Epithelial cell of proximal tubule (primary cell): ENCODE results near the gene LILRA1. TPM values are rescaled to one million over a fixed set of nuclear protein-coding genes. Genes with fewer than 3 reads are reported as not detected.

Experiments used
- DNase-seq: peaks from one replicate; pipeline ENCODE4 v3.0.0-alpha.2; 2011; ENCODE audit warnings: low read depth
- H3K4me3 ChIP-seq: 2 replicates; pipeline ENCODE4 v1.5.1; 2011; ENCODE audit warnings: low read depth, mild to moderate bottlenecking, low read length
- total RNA-seq: library from RNA; depleted of rRNA; stranded (reverse); fragments of >200 nt; gene quantifications from 2 replicates; pipeline ENCODE4 v1.2.3, GENCODE V29; 2015
- TF ChIP-seq, protein P1 (sequence below): conservative IDR thresholded peaks from 2 replicates; pipeline ENCODE4 v1.5.1; 2012; ENCODE audit warnings: low read depth, mild to moderate bottlenecking, low read length

The LILRA1 gene
- total RNA-seq, 1 donor from 2014 or later: not detected

- TF ChIP-seq, protein P1, sequence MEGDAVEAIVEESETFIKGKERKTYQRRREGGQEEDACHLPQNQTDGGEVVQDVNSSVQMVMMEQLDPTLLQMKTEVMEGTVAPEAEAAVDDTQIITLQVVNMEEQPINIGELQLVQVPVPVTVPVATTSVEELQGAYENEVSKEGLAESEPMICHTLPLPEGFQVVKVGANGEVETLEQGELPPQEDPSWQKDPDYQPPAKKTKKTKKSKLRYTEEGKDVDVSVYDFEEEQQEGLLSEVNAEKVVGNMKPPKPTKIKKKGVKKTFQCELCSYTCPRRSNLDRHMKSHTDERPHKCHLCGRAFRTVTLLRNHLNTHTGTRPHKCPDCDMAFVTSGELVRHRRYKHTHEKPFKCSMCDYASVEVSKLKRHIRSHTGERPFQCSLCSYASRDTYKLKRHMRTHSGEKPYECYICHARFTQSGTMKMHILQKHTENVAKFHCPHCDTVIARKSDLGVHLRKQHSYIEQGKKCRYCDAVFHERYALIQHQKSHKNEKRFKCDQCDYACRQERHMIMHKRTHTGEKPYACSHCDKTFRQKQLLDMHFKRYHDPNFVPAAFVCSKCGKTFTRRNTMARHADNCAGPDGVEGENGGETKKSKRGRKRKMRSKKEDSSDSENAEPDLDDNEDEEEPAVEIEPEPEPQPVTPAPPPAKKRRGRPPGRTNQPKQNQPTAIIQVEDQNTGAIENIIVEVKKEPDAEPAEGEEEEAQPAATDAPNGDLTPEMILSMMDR: no peak
- no peak for DNase-seq
- H3K4me3 ChIP-seq: no peak overlapping the region
Observed at GRCh38 chr19:54606891-54607784, 13.7 kb downstream of the LILRA1 start.

- no peak overlapping the region for H3K4me3 ChIP-seq
- TF ChIP-seq, protein P1: no peak
- DNase-seq: no peak
Observed at GRCh38 chr19:54607785-54608150, 14.3 kb downstream of the LILRA1 start.

- TF ChIP-seq, protein P1: no peak
- no peak overlapping the region for H3K4me3 ChIP-seq
- no peak for DNase-seq
Observed at GRCh38 chr19:54608205-54608604, 14.8 kb downstream of the LILRA1 start.

DNA sequence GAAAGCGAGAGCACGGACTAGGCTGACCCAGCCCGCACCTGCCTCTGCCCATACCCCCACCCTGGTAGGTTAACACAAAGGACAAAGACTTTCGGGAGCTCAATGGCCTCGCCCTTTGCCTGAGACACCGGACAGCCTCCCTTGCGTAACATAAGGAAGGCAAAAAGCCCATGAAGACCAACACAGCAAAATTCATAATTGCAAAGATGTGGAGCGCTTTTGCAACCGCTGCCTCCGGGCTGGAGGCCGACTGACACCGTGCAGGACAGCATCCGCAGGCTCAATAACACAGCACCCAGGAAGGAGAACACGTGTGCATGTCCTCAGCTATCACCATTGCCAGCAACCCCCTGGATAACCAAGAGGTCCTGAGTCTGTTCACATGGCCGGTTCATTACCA lies 15.4 kb downstream of the LILRA1 start:
- no peak overlapping the region for H3K4me3 ChIP-seq
- TF ChIP-seq, protein P1: no peak
- no peak for DNase-seq

GRCh38 chr19:54609356-54609791 lies 15.9 kb downstream of the LILRA1 start:
- no peak for DNase-seq
- TF ChIP-seq, protein P1: no peak

DNA sequence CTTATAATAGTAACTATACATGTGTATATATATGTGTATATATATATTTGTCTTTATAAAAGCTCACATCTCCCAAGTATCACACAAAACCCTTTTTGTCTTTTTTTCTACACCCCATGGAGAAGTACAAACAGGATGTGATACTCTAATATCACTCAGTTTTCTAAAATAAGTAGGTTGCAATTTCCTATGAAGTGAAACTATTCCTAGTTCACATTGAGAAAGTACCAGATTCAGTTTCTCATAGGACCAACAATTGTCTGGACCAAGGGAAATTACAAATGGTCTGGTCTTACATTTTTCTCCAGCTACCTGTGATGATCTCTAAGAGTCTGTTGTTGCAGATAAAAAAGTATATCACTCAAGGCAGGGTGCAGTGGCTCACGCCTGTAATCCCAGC lies 19.0 kb downstream of the LILRA1 start:
- no peak for DNase-seq
- TF ChIP-seq, protein P1: no peak
- H3K4me3 ChIP-seq: no peak overlapping the region

More at GRCh38 chr19:54609356-54609791, 15.9 kb downstream of the LILRA1 start:
- no peak overlapping the region for H3K4me3 ChIP-seq

- no peak overlapping the region for H3K4me3 ChIP-seq
- DNase-seq: no peak
- TF ChIP-seq, protein P1: no peak
Observed at GRCh38 chr19:54614726-54615125, 21.3 kb downstream of the LILRA1 start.
